Measurements from ENCODE around the gene CNGB1.

- no peak for TF ChIP-seq CTCF (IDR thresholded peaks at IDR 0.05; ENCODE audit: insufficient read depth, low read length, poor library complexity, severe bottlenecking)
- TF ChIP-seq EZH2phosphoT487 (conservative IDR thresholded peaks at IDR 0.05; ENCODE audit: low read length) = no peak
These were observed 56.4 kb downstream of the CNGB1 start for GRCh38 chr16:57914244-57915173.

All from SU-DHL-6 (cell line).